OCI-LY1 (cell line): ENCODE results near the gene CACNA2D1.

Experiments
- EZH2 ChIP-seq: fragments of 200-600 bp; sonication (generic), shearing (Covaris generic); IDR thresholded peaks from 2 replicates; pipeline ENCODE4 v1.8.0; 2017; ENCODE audit warnings: borderline replicate concordance, mixed run types, mild to moderate bottlenecking, antibody characterized with exemption, low read length, moderate library complexity, mixed read lengths
- TF ChIP-seq, protein P1 (sequence below): fragments of 200-600 bp; sonication (generic), shearing (Covaris generic); IDR thresholded peaks from 2 replicates; pipeline ENCODE4 v1.5.1; 2017; ENCODE audit warnings: mild to moderate bottlenecking, antibody characterized with exemption, low read length, moderate library complexity, mixed read lengths

DNA sequence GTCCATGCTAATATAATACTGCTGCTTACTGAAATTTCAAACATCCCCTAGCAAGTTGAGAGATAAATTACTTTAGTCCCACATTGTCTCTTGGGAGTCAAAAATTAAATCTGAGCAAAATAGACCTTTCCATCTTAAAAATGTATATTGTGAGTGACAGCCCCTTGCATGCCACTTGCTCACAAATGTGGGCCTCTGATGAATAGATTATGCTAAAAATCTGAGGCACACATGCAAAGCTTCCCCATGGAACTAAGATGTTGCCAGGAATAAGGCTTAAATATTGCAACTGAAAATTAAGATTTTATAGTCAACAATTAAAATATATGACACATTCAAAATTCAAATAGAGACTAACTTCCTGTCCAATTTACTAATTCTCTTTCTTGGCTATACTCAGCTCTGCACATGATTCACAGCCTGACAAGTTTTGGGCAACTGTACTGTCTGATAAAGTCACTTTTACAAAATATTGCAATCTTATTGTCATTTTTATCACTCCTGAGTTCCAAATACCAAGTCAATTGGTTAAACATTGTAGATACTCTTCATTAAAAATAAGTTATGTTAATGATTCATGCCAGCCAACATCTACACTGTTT, 301.2 kb downstream of the CACNA2D1 start:
- TF ChIP-seq, protein P1, sequence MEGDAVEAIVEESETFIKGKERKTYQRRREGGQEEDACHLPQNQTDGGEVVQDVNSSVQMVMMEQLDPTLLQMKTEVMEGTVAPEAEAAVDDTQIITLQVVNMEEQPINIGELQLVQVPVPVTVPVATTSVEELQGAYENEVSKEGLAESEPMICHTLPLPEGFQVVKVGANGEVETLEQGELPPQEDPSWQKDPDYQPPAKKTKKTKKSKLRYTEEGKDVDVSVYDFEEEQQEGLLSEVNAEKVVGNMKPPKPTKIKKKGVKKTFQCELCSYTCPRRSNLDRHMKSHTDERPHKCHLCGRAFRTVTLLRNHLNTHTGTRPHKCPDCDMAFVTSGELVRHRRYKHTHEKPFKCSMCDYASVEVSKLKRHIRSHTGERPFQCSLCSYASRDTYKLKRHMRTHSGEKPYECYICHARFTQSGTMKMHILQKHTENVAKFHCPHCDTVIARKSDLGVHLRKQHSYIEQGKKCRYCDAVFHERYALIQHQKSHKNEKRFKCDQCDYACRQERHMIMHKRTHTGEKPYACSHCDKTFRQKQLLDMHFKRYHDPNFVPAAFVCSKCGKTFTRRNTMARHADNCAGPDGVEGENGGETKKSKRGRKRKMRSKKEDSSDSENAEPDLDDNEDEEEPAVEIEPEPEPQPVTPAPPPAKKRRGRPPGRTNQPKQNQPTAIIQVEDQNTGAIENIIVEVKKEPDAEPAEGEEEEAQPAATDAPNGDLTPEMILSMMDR, result no peak
- no peak for TF ChIP-seq EZH2
